ENCODE results near the gene CPED1. TPM values are rescaled to one million over a fixed set of nuclear protein-coding genes. Genes with fewer than 3 reads are reported as not detected.

The CPED1 gene
- polyA plus RNA-seq, 1 donor from 2014 or later, result not detected

- Histone ChIP-seq H3K9me3 (ENCODE audit: low read length) (no peaks in the 10 kb centered on the region), H3K36me3 (ENCODE audit: insufficient read depth, low read length) (no peaks in the 10 kb centered on the region), H3F3A (ENCODE audit: insufficient read depth, low read length, poor library complexity, severe bottlenecking) (no peaks in the 10 kb centered on the region), H3K79me2 (replicated peaks; ENCODE audit: insufficient read depth, low read length) (no peaks in the 10 kb centered on the region), H4K20me1 (ENCODE audit: insufficient read depth) (no peaks in the 10 kb centered on the region), H3K4me3 (ENCODE audit: low read length) (no peak overlapping the region), H2AFZ (ENCODE audit: low read depth, low read length) (no peak overlapping the region), H3K4me2 (ENCODE audit: low read length) (no peak overlapping the region), H3K27me3 (ENCODE audit: insufficient read depth, low read depth, low read length) (no peaks in the 10 kb centered on the region), H3K9me2 (ENCODE audit: insufficient read depth, low read length) (no peaks in the 10 kb centered on the region), H3K27ac (ENCODE audit: low read length) (no peak overlapping the region), H3K9ac (ENCODE audit: low read length) (no peak overlapping the region)
- TF ChIP-seq SMC3 (conservative IDR thresholded peaks at IDR 0.05; ENCODE audit: poor library complexity) (no peak), MXI1 (conservative IDR thresholded peaks at IDR 0.05; ENCODE audit: poor library complexity, severe bottlenecking) (no peak), REST (IDR thresholded peaks at IDR 0.05; ENCODE audit: borderline replicate concordance) (no peak), TAF1 (IDR thresholded peaks at IDR 0.05; ENCODE audit: low read depth) (no peak), EZH2 (IDR thresholded peaks at IDR 0.05; ENCODE audit: borderline replicate concordance, insufficient read depth, low read length, poor library complexity, severe bottlenecking) (no peak), CTCF (IDR thresholded peaks at IDR 0.05; ENCODE audit: poor library complexity, severe bottlenecking) (no peak), POLR2AphosphoS5 (IDR thresholded peaks at IDR 0.05) (no peak), RAD21 (conservative IDR thresholded peaks at IDR 0.05) (no peak), EP300 (conservative IDR thresholded peaks at IDR 0.05; ENCODE audit: poor library complexity, severe bottlenecking) (no peak)
These were observed 170.2 kb downstream of the CPED1 start for GRCh38 chr7:121158665-121159064.

- no peak overlapping the region for H3K27ac ChIP-seq (ENCODE audit: low read length)
- no peak overlapping the region for H2AFZ ChIP-seq (ENCODE audit: low read depth, low read length)
- H3K9me2 ChIP-seq (ENCODE audit: insufficient read depth, low read length), result no peaks in the 10 kb centered on the region
- no peaks in the 10 kb centered on the region for H3K36me3 ChIP-seq (ENCODE audit: insufficient read depth, low read length)
- no peaks in the 10 kb centered on the region for H3K9me3 ChIP-seq (ENCODE audit: low read length)
- H3K27me3 ChIP-seq (ENCODE audit: insufficient read depth, low read depth, low read length), result no peaks in the 10 kb centered on the region
- H3K4me2 ChIP-seq (ENCODE audit: low read length), result no peak overlapping the region
- no peak overlapping the region for H3K4me3 ChIP-seq (ENCODE audit: low read length)
- H3K9ac ChIP-seq (ENCODE audit: low read length), result no peak overlapping the region
- TF ChIP-seq RAD21 (conservative IDR thresholded peaks at IDR 0.05) (no peak), TAF1 (IDR thresholded peaks at IDR 0.05; ENCODE audit: low read depth) (no peak), CTCF (IDR thresholded peaks at IDR 0.05; ENCODE audit: poor library complexity, severe bottlenecking) (no peak), REST (IDR thresholded peaks at IDR 0.05; ENCODE audit: borderline replicate concordance) (no peak), MXI1 (conservative IDR thresholded peaks at IDR 0.05; ENCODE audit: poor library complexity, severe bottlenecking) (no peak), SMC3 (conservative IDR thresholded peaks at IDR 0.05; ENCODE audit: poor library complexity) (no peak), EZH2 (IDR thresholded peaks at IDR 0.05; ENCODE audit: borderline replicate concordance, insufficient read depth, low read length, poor library complexity, severe bottlenecking) (no peak), EP300 (conservative IDR thresholded peaks at IDR 0.05; ENCODE audit: poor library complexity, severe bottlenecking) (no peak), POLR2AphosphoS5 (IDR thresholded peaks at IDR 0.05) (no peak)
- H4K20me1 ChIP-seq (ENCODE audit: insufficient read depth), result no peaks in the 10 kb centered on the region
- H3K79me2 ChIP-seq (replicated peaks; ENCODE audit: insufficient read depth, low read length), result no peaks in the 10 kb centered on the region
- no peaks in the 10 kb centered on the region for H3F3A ChIP-seq (ENCODE audit: insufficient read depth, low read length, poor library complexity, severe bottlenecking)
These were observed 171.0 kb downstream of the CPED1 start for GRCh38 chr7:121159553-121159952.
